ENCODE measurements around the gene CDK4. TPM values are rescaled to one million over a fixed set of nuclear protein-coding genes. Genes with fewer than 3 reads are reported as not detected.

The CDK4 gene
- total RNA-seq, 1 experiment from 2014 or later, result 232 TPM

DNA sequence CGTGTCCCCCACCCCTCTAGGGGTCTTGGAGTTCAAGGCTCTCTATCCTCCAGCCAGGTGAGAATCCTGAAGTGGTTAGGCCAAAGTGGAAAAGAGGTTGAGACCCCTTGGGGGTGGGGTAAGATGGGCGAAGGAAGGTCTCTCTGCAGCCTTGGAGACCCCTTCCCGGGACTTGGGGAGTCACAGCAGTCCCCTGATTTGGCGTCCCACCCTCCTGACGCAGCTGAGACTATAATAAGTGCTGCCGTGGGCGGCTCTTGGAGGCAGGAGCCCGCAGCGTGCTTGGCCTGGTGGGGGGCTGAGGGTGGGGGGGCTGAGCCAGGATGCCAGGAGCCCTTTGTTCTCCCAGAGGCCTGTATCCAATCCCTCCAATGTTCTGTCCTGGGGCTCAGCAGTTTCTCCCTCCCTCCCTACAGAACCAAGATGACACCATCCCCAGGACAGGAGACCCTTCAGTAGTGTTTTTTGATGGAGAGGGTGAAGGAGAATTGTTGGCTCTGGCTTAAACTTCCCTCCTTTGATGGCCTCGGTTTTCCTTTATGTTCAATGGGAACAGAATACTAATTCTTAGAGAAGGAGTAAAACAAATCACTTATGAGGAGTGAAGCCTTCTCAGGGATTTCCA, 12.1 kb downstream of the CDK4 start:
- no peak for DNase-seq (ENCODE audit: low read depth)

DNA sequence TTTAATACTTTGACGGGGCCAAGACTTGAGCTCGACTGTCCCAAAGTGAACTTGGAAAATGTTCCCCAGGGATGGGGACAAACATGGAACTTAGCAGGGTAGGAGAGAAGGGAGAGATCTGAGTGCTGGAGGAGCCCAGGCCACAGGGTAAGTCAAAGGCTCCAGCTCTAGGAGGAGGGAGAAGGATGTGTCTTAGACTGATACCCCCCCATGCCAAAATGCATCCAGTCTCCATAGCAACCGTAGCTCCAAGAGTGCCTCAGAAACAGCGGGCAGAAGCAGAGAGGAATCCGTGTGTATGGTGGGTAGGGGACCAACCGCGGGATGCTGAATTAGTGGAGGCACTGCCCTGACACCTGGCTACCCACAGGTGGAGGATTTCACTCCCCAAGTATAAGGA, 12.7 kb downstream of the CDK4 start:
- no peak for DNase-seq (ENCODE audit: low read depth)

DNA sequence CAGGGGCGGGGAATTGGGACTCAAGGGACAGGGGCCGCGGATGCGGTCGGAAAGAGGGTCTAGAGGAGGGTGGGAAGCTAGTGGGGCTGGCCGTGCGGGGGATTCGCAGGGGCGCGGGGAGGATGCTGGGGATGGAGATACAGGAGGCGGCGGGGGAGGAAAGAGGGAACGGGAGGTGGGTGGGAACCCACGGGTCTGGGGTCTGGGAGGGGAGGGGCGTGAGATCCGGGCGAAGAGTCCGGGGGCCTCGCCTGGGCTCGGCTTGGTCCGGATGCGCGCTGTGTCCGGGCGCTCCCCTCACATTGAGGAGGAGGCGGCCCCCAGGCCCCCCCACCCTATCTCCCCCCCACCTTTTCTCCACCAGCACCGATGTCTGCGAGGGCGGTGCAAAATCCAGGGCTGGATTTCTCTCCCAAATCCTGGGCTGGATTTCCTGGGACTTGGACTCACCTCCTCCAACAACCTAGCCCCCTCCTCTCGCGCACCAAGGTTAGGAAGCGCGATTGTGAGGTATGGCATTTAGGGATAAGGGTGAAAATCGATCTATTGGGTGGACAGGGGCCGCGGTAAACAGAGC, 13.4 kb downstream of the CDK4 start, which contains the start of gene AGAP2:
TSS of gene AGAP2 (minus strand) at position 82 of the 577 bp plus-strand sequence. CDS start 496 bp downstream, outside the sequence.
- peak; percentile 21 for DNase-seq (ENCODE audit: low read depth)

DNA sequence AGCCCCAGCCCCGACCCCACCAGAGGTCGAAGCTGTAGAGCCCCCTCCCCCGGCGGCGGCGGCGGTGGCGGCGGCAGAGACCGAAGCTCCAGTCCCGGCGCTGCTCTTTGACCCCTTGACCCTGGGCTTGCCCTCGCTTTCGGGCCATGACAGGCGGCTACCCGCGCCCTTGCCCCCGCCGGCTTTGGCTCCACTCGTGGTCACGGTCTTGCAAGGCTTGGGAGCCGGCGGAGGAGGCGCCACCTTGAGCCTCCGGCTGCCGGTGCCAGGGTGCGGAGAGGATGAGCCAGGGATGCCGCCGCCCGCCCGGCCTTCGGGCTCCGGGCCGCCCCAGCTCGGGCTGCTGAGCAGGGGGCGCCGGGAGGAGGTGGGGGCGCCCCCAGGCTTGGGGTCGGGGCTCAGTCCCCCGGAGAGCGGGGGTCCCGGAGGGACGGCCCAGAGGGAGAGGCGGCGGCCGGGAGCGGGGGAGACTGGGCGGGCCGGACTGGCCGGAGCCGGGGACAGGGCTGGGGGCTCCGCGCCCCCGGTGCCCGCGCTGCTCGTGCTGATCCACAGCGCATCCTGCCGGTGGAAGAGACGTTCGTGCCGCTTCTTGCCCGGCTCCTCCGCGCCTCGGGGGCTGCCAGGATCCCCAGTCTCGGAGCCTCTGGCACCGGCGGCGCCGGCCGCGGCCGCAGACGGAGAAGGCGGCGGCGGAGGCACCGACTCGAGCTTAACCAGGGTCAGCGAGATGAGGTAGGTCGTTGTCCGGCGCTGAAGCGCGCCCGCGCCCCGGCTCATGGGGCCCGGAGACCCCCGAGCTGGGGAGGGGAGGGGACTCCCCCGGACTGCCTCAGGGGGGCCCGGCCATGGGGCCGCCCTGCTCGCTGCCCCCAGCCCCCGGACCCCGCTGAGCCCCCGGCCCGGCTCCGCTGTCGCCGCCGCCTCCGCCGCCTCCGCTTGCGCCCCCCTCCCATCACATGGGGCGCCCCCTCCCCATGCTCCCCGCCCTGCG, 14.3 kb downstream of the CDK4 start:
- DNase-seq (ENCODE audit: low read depth), result no peak

DNA sequence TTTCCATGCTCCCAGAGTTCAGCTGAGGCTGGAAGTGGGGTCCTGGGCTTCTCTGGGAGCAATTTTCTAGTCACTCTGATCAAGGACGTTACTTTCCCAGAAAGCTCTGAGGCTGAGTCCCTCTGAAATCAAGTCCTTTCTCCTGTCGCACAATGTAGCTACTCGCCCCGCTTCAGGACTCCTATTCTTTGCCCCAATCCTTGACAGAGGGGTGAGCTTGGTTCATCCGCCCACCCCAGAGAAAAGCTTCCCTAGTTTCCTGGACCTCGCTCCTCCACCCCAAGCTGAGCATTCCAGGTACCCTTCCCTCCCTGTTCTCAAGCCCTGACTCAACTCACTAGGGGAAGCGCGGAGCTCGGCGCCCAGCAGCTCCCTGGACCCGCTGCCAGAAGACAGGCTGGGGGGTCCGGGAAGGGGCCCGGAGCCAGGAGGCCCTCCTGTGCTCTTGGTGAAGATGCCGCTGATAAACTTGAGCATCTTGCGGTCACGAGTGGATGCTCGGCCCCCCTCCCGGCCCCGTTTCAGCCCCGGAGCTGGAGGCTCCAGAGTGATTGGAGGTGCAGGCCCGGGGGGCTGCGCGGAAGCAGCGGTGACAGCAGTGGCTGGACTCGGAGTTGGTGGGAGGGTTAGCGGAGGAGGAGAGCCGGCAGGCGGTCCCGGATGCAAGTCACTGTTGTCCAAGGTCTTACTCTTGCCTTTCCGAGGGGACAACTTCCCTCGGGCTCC, 15.2 kb downstream of the CDK4 start:
- no peak for DNase-seq (ENCODE audit: low read depth)

DNA sequence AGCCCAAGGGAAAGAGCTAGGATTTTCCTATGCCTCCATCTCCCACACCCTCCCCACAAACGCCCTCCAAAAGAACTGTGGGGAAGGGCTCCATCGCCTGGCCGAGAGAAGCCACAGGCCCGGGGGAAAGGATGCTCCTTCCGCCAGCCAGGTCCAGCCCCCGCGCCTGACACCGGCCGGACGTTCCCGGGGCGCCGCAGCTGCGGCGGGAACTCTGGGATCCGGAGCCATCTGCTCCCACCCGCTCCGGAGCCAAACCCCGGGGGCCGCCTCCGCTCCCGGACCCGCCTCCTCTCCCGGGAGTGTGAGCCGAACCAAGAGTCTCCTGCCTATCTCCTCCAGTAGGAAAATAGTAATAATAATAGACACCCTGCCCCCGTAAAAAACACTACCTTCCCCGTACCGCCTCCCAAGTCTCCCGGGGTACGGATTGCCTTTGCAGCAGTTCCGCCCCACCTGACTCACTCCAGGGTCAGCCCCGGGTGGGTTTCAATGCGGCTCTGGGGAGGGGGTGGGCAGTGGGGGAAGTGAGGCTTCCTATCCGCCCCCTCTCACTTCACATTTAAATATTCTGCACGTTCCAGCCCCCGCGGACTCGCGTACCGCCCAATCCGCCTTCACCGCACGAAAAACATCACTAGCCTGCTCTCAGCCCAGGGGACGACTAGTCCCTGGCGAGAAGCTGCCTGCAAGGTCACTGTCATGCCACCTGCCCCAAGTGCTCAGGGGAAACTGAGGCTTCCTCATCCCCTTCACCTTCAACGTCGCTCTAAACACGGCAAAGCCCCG, 16.0 kb downstream of the CDK4 start:
- DNase-seq (ENCODE audit: low read depth), result peak; percentile 60

DNA sequence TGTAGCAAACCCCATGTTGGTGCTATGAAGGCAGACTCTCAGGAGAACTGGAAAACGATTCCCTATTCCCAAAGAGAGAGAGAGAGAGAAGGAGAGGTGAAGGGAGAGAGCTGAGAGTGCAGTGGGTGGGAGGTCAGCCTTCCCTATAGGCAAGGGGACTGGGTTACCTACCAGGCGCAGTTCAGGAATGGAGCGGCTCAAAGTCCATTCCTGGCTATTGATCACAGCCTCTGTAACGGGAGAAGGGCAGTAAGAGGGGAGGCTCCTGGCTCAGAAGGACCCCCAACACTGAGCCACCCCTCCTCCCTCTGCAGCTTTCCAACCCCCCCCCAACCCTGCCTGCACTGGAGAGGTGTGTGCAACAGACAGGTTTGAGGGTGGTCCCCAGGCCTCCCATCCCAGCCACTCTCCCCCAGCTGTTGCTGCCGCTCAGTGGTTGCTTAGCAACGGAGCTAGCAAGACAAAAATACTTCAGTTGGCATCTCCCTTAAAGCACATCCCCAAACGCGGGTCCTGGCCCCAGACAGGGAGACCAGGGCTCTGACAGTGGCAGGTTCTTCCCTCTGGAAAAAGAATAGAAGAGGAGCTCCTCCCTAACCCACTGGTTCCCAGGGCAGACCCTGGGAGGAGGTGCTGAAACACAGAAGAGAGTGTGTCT, 16.8 kb downstream of the CDK4 start:
- peak; percentile 24 for DNase-seq (ENCODE audit: low read depth)

DNA sequence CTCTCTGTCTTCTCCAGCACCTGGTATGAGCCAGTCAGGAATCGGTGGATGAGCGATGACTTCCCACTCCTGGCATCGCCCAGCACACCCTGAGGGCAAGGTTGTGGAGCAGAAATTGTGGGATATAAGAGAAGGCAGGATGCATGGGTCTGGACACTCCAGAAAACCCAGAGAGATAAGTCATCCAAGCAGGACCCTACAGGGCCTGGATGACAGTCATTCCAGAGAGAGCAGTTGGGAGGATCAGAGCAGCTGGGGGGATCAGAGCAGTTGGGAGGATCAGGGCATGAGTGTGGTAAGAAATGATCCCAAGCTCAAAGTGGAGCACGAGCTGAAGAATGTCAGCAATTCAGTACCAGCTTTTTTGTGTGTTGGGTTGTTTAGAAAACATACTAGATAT, 17.5 kb downstream of the CDK4 start:
- peak; percentile 52 for DNase-seq (ENCODE audit: low read depth)

DNA sequence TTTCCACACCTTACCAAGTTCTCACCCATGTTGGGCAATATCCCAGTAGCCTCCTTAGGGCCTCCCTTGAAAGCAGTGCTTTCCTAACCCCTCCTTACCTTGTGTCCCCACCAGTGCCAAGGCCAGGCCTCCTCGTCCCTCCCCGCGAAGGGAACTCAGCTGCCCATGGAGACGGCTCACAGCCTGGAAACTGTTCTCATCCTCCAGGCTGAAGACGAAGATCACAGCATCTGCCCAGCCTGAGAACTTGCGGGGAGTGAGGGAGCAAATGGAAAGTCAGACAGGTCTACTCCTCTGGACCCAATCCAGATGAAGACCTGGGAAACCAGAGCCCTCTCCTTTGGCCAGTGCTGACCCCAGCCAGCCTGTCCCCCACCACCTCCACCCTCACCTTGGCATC, 18.2 kb downstream of the CDK4 start:
- DNase-seq (ENCODE audit: low read depth), result no peak

DNA sequence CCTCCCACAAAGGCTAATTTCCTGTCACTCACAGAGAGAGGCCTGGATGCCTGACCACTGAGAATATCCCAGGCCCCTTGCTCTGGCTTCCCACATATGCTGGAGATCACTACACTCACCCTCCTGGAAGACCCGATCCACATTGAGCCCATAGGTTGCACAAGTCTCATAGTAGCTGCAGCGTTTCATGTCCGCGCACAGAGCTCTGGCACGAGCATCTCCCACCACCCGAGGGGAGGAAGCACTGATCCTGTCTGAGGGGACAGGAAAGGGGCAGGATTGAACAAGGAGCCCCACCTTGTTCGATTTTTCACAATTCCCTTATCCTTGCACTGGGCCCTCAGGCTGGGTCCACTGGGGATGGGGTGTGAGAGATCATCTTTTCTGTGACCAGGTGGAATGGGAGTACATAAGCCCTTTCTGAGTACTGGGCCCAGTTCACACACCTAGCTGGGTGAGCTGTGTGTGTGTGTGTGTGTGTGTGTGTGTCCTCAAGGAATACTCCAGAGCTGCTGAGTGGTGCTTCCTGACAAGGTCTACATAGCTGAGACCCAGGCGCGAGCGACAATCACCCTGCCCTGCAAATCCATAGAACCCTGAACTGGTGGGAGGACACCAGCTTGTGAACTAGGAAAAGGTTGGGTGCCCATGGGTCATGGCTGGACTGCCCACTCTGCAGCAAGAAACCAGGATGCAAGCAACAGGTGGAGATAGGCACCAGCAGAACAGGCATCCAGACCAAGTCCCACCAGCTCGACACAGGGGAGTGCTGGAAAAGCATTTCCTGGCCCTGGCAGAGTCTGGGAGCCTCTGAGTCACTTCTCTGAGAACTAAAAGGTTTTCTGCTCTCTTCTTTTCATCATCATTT, 19.1 kb downstream of the CDK4 start:
- DNase-seq (ENCODE audit: low read depth), result no peak

DNA sequence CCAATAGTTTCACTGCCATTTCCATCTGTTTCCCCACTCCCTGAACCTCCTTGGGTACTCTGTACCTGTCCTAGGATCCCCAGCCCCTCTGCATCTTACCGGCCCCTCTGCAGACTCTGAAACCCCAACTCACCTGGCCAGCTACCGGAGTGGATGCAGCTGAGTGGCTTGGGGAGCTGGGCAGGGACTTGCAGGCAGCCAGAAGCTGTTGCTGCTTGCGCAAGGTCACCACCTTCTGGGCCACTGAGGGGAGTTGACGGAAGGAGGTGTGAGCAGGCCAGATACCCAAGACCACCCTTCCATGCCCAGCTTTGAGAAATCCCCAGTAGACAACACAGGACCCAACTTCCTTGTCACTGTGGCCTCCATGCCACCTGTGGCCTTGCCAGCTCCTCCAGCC, 19.8 kb downstream of the CDK4 start:
- DNase-seq (ENCODE audit: low read depth), result no peak

DNA sequence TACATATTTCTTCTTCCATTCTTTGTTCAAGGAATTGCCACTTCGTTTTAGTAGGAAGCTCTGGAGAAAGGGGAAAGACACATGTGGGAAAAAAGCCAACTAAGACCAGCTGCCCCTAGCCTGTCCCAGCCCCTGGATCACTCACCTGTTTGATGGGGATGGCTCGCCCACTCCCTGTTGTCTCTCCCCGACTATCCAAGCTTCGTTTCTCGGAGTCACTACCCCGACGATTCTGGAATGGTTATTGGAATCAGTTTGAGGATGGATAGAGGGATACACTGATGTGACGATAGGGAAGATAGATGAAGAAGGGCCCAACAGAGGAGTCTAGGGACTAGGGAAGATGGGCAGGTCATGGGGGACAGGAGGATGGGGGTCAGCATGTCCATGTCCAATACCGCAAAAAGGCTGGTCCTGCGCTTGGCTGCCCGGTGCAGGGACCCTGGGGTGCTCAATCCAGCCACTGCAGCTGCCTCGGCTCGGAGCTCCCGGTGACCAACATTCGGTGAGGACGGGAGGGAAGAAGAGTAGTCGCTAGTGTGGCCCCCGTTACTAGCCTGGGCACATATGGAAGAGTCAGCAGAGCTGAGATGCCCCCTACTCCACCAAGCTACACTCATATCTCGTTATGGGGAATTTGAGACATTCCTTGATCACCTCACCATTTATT, 20.6 kb downstream of the CDK4 start:
- no peak for DNase-seq (ENCODE audit: low read depth)

DNA sequence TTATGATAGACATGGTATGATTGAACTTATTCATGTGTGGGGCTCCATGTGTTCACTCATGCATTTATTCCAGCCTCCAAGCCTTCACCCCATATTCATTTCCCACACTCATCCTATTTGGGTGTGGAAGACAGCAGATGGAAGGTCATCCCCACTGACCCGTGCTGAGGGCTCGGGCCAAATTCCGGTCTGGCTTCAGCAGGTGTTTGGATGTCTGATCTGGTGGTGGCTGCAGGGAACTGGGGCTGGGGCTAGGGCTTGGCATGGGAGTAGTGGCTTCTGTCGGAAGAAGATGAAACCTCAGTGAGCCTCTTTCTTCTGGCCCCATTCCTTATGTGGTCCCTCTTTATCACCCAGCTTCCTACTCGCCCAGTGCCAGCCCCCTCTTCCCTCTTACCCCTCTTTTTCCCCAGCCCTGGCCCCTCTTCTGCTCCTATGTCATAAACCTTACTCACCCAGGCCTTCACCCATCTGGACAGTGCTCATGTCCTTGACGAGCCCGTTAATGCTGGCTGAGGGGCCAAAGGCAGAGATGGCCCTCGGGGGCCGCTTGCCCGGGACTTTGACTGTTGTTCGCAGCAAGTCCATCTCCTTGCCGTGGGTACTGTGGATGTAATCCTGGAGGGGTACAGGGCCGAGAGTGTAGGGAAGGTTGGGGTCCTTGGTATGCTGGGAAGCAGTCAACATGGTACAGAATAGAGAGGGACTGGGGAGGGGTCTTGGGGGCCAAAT, 21.6 kb downstream of the CDK4 start:
- DNase-seq (ENCODE audit: low read depth), result no peak

DNA sequence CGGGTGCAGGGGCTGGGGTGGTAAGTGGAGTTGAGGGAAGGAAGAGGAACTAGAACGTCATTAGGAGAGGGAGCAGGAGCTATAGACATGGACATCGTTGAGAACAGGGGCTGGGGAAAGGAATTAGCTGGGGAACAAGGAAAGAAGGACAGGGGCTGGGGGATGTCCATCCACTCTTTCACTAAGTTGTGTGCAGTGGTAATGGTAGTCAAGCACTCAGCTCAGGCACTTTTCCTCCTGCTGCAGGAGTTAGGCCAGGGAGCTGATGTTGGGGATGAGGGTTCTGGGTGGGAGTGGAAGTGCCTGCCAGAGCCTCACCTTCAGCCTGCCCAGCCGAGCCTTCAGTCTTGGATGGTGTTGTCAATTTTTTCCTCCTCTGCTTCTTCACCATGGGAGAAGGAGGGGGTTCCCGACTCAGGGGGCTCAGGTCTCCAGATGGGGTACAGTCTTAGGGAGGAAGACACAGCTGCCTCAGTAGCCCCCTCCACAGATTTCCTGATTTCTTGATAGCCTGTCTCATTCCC, 22.7 kb downstream of the CDK4 start:
- no peak for DNase-seq (ENCODE audit: low read depth)

DNA sequence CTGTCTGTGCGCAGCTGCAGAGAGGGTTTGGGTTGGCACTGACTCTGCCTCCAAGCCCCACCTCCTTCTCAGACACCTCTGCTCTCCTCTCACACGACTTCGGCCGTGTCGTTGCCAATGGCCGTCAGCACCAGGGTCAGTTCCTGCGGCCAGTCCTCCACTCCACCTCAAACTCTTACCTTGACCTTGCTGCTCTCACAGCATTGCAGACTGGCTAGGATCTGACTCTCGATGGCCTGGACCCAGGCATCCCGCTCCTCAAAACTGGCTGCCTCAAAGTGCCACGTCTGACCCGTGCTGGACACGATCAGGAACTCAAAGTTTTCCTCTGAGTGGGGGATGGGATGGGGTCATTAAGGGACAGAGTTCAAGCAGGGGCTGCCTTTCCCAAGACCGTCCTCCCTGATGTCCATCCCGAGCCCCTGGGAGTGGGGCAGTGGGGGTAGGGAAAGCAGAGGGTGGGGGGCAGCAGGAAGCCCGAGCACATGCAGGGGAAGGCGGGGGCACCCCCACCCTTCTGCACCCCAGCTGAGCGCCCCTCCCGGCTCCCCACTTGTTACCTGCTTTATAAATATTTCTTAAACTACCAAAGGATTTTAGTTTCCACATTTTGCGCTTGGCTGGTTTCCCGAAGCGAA, 24.2 kb downstream of the CDK4 start:
- DNase-seq (ENCODE audit: low read depth), result no peak

DNA sequence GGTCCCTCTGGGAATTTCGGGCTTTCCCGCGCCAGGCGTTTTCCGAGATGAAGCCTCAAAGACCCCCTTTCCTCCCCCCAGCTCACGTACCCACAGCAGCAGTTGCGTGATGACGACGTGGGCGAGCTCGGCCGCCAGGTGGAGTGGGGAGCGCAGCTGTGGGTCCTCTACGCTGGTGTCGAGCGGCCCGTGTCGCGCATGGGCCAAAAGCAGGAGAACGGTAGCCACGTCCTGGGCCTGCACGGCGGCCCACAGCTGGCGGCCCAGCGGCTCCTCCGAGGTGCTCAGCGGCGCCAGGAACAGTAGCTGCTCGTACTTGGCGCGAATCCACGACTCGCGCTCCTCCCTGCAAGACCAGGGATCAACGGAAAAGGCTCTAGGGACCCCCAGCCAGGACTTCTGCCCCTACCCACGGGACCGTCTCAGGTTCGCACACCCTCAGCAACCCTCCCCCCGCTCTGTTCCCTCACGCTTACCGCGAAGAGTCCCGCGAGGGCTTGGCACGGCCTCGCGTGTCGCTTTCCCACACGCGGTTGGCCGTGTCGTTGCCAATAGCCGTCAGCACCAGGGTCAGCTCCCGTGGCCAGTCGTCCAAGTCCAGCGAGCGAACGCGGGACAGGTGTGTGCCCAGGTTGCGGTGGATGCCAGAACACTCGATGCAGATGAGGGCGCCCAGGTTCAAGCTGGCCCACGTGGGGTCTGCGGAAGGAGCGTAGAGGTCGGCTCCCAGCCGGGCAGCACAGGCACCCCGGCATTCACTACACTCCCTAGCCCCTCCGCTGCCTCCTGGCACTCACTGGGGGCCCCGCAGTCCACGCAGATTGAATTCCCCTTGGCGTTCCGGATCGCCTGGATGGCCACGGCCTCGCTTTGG, 25.0 kb downstream of the CDK4 start:
- no peak for DNase-seq (ENCODE audit: low read depth)
